ENCODE measurements around the gene CYSTM1. TPM values are rescaled to one million over a fixed set of nuclear protein-coding genes. Genes with fewer than 3 reads are reported as not detected.

The CYSTM1 gene
- total RNA-seq, 2 experiments from 2014 or later = 15.8 to 18.5 TPM

DNA sequence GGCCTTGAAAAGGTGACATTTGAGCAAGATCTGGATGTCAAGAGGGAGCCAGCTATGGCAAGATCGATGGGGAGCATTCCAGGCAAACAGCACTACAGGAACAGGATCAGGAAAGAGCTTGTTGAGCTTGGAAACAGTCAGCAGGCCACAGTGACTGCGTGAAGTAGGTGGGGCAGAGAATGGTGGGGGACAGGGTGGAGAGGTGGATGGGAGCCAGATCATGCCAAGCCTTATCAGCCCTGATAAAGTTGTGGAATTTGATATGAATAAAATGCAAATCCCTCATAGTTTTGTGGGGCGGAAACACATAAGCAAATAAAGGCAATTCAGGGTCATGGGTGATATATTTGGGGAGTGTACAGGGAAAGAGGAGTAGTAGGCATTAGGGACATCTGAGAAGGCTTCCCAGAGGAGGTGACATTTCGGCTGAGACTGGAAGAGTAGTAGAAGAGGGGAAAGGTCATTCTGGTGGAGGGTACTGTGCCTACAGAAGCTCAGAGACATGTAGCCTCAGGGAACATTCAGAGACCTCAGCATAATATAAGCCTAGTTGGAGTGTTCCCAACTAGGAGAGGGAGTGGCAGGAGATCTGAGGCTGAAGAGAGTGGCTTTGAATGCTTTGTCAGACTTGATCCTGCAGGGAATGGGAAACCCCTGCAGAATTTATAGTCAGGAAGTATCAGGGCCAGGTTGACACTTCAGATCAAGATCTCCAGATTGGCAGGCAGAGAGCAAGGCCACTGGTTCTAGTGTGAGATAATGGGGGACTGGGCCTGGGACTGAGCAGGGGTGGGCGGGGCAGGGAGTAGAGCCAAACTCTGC, 9.7 kb upstream of the CYSTM1 start:
- H3K4me3 Mint-ChIP-seq = no peak overlapping the region
- H3K27ac Mint-ChIP-seq = no peak overlapping the region
- POLR2A ChIA-PET = interaction anchor here (0.6 to 1.4 kb wide), 3 partner anchors 9 to 404 kb away, joined by 3 read pairs; no protein-coding TSS in a partner anchor
- TF ChIP-seq, protein P1, sequence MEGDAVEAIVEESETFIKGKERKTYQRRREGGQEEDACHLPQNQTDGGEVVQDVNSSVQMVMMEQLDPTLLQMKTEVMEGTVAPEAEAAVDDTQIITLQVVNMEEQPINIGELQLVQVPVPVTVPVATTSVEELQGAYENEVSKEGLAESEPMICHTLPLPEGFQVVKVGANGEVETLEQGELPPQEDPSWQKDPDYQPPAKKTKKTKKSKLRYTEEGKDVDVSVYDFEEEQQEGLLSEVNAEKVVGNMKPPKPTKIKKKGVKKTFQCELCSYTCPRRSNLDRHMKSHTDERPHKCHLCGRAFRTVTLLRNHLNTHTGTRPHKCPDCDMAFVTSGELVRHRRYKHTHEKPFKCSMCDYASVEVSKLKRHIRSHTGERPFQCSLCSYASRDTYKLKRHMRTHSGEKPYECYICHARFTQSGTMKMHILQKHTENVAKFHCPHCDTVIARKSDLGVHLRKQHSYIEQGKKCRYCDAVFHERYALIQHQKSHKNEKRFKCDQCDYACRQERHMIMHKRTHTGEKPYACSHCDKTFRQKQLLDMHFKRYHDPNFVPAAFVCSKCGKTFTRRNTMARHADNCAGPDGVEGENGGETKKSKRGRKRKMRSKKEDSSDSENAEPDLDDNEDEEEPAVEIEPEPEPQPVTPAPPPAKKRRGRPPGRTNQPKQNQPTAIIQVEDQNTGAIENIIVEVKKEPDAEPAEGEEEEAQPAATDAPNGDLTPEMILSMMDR (IDR thresholded peaks at IDR 0.05) = no peak
- DNase-seq (no peak), ATAC-seq (no peak)
- H3K36me3 Mint-ChIP-seq (ENCODE audit: low read depth) = no peaks in the 10 kb centered on the region
- H3K27me3 Mint-ChIP-seq = no peaks in the 10 kb centered on the region
- CTCF ChIA-PET = interaction anchor here (1.3 to 1.7 kb wide), 2 partner anchors 92 to 196 kb away, joined by 3 to 7 read pairs; no protein-coding TSS in a partner anchor
- H3K9me3 Mint-ChIP-seq = no peaks in the 10 kb centered on the region
- intact Hi-C loops (cut with micrococcal nuclease) = no loop called here
- H3K4me1 Mint-ChIP-seq (ENCODE audit: low read depth) = no peaks in the 10 kb centered on the region

DNA sequence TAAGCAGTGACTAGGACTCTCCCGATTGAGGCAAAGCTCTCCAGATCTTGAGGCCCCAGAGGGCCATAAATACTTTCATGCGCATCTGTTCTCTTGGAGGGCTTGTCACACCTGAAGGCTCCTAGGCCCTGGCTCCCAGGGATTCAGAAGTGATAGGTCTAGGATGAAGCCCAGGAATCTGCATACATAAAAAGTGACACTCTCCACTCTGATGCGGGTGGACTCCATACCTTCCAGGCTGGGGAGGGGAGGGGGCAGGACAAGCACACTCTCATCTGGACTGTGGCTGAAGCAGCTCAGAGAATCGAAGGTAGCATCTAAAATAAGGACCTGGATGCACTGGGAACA, 9.1 kb upstream of the CYSTM1 start:
- no peaks in the 10 kb centered on the region for H3K4me1 Mint-ChIP-seq (ENCODE audit: low read depth)
- ChIA-PET POLR2A (interaction anchor here (1.1 to 1.4 kb wide), 2 partner anchors 10 to 22 kb away, joined by 3 read pairs; no protein-coding TSS in a partner anchor), CTCF (interaction anchor here (1.7 kb wide), 1 partner anchor 93 kb away, joined by 7 read pairs; no protein-coding TSS in a partner anchor)
- no peak overlapping the region for H3K4me3 Mint-ChIP-seq
- DNase-seq (no peak), ATAC-seq (no peak)
- intact Hi-C loops (cut with micrococcal nuclease) = no loop called here
- H3K27ac Mint-ChIP-seq = no peak overlapping the region
- TF ChIP-seq, protein P1 (IDR thresholded peaks at IDR 0.05) = no peak
- H3K36me3 Mint-ChIP-seq (ENCODE audit: low read depth) = no peaks in the 10 kb centered on the region
- H3K27me3 Mint-ChIP-seq = no peaks in the 10 kb centered on the region
- no peaks in the 10 kb centered on the region for H3K9me3 Mint-ChIP-seq

DNA sequence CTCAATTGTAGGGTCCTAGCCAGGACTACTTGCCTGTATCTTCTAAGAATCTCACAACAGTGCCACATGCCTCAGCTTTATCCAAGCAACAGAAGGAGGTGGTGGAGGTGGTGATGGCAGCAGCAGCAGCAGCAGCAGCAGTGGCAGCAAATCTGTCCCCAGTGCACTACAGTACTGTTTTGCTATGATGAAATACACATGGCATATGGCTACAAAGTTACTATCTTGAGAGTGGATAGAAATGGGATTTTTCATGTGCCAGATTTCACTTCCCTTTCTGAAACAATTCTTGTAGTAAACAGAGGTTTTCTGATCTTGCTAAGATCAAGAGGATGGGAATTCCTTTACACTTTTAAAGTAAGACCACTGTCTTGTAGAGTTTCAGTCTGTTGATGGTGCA, 8.1 kb upstream of the CYSTM1 start:
- CTCF ChIA-PET = no interaction called here
- no peak for DNase-seq
- no peaks in the 10 kb centered on the region for H3K36me3 Mint-ChIP-seq (ENCODE audit: low read depth)

DNA sequence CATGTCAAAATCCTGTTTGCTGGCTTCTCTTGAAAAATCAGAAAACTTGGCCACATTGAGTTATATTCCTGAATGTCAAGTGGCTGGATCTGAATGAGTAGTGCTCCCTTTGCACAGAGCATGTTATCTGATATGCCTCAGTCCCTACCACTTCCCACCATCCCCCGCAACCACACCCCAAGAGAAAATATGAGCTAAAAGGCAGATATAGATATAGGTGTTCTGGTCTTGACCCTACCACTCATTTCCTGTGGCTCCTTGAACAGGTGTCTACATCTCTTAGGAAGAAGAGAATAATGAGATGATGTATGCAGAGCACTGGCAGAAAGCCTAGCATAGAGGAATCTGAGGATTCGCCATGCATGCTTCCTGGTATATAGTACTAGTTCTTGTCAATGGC, 6.6 kb upstream of the CYSTM1 start:
- TF ChIP-seq, protein P1 (IDR thresholded peaks at IDR 0.05) = no peak
- Mint-ChIP-seq H3K36me3 (ENCODE audit: low read depth) (no peaks in the 10 kb centered on the region), H3K9me3 (no peaks in the 10 kb centered on the region), H3K27ac (no peak overlapping the region), H3K4me3 (no peak overlapping the region), H3K4me1 (ENCODE audit: low read depth) (no peaks in the 10 kb centered on the region), H3K27me3 (no peaks in the 10 kb centered on the region)
- ChIA-PET CTCF (interaction anchor here (1.1 kb wide), 1 partner anchor 199 kb away, joined by 4 read pairs; no protein-coding TSS in a partner anchor), POLR2A (no interaction called here)
- DNase-seq = no peak
- intact Hi-C loops (cut with micrococcal nuclease) = no loop called here
- no peak for ATAC-seq

More for the DNA sequence above, 8.1 kb upstream of the CYSTM1 start:
- intact Hi-C loops (cut with micrococcal nuclease) = no loop called here
- H3K9me3 Mint-ChIP-seq = no peaks in the 10 kb centered on the region
- TF ChIP-seq, protein P1 (IDR thresholded peaks at IDR 0.05) = no peak
- no peak overlapping the region for H3K27ac Mint-ChIP-seq
- H3K4me3 Mint-ChIP-seq = no peak overlapping the region
- POLR2A ChIA-PET = no interaction called here
- H3K4me1 Mint-ChIP-seq (ENCODE audit: low read depth) = no peaks in the 10 kb centered on the region
- H3K27me3 Mint-ChIP-seq = no peaks in the 10 kb centered on the region
- ATAC-seq = no peak

DNA sequence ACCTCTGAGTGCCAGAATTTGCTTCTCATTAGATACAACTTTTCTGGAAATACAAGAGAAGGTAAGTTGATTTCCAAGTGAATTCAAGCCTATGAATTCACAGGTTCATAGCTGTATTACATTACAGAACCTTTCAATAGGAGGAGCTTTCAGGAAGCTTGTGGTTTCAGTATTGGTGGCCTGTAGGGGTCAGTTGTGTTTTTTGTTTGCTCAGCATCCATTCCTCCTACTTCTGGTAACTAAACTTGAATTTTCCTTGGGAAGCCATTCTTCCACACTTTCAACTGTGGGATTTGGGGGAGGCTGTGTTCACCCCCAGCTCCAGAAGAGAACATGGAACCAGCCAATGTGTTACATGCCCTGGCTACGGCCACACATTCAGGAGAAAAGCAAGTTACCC, 5.6 kb upstream of the CYSTM1 start:
- POLR2A ChIA-PET = no interaction called here
- Mint-ChIP-seq H3K4me3 (no peak overlapping the region), H3K27ac (no peak overlapping the region), H3K27me3 (no peaks in the 10 kb centered on the region), H3K9me3 (no peaks in the 10 kb centered on the region), H3K4me1 (ENCODE audit: low read depth) (peaks cover 3% of the 10 kb centered on the region), H3K36me3 (ENCODE audit: low read depth) (no peaks in the 10 kb centered on the region)
- TF ChIP-seq, protein P1 (IDR thresholded peaks at IDR 0.05) = no peak
- intact Hi-C loops (cut with micrococcal nuclease) = no loop called here
- ATAC-seq = no peak
- DNase-seq = no peak
- CTCF ChIA-PET = interaction anchor here (0.7 to 1.9 kb wide), 9 partner anchors 11 to 394 kb away, joined by 3 to 7 read pairs (median 3); no protein-coding TSS in a partner anchor
